ELR (cell line): Measurements from ENCODE around the gene NYAP2.
A peak's percentile ranks its signal among the peaks of the same experiment; 100 is the strongest.

ENCODE experiments used
- DNase-seq: peaks from one replicate; pipeline ENCODE4 v3.0.0-alpha.2; 2015; ENCODE audit warnings: low read depth

Gene NYAP2

DNA sequence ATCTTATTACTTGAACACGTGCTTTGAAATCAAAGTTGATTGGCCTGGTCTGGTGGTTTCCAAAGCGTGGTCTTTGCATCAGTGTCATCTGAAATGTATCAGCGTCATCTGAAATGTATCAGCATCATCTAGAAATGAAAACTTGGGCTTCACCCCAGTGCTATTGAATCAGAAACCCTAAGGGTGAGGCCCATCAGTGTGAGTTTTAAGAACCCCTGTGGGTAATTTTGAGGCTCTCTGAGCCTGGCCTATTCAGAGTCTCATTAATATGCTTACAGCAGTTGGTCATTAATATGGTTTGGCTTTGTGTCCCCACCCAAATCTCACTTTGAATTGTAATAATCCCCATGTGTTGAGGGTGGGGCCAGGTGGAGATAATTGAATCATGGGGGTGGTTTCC is 85.2 kb downstream of the NYAP2 start:
- DNase-seq = no peak

DNA sequence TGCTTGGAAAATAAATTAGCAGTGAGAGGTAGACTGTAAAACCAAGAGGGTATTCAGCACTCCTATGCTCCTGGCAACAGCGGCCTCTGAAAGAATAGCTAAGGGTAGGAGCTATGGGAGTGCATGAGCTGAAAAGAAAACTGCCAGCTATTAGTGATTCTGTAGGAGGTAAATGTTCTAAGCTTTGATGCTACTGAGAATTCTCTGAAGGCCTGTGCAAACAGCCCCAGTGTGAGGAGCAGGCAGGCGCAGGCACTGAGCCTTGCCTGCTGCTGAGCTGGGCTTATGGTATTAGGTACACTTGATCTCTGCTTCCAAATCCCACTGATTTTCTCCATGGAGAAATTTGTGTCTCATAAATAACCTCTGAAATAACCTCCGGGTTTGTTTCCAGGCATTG is 86.7 kb downstream of the NYAP2 start:
- no peak for DNase-seq

DNA sequence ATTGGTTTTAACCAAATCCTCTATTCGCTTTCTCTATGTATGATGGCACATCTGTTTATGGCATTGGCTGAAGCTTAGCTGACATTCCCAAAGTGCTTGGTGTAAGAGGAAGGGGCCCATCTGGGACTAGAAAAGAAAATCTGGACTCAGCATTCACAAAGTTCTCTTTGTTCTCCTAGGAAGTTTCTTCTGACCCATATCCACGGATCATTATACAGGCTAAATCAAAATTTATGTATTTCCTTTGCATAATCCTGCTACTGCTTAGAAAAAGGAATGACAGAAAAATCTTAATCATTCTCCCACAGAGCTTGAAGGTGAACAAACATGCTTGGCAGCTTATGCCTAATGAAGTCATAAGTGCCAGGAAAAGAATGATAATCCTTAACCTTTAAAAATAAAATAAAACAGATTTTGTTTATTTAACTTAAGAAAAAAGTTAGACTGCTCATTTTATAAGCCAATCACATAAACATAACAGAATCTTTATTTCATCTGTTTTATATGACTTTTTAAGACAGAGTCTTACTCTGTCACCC is 88.4 kb downstream of the NYAP2 start:
- DNase-seq = no peak

DNA sequence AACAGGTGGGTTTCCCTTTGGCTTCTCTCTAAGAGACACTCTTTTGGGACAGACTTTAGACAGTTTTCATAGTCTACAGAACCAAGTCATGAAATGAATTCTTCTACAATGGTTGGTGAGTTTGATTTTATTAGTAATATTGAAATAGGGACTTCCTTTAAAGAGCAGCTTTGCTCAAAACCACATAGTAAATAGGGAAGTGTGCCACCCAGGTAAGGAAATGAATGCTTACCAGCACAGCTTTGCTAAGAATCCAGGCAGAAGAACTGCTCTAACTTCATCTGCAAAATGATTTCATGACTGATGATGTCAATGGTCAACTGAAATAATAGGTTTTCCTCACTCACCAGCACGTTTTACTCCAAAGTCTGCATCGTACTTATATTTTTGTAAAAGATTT is 89.2 kb downstream of the NYAP2 start:
- DNase-seq = no peak

DNA sequence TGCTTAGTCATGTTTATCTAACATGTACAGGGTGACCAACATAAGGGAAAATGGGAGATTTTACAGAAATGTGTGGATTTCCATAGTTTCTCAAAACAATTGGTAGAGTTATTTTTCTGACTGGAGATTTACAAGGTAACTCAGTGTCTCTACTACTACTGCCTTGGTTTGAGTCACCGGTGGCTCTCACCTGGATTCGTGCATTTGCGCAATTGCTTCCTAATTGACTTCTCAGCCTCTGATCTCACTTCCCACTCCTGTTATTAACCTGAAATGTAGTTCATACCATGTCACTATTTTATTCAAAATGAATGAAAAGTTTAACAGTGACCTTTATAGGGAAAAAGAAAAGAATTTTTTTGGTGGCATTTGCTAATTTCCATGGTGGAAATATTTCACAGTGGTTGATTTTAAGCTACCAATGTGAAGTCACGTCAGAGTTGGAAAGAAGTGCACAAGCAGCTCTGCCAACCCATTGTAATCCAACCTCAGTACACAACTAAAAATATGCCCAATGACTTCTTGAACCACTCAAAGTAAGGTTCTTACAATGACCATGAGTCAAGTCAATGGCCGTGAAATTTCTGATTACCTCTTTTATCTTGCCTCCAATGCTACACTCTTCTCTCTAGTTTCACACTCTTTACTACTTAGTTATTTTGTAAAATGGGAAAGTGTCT is 94.0 kb downstream of the NYAP2 start:
- DNase-seq = no peak

DNA sequence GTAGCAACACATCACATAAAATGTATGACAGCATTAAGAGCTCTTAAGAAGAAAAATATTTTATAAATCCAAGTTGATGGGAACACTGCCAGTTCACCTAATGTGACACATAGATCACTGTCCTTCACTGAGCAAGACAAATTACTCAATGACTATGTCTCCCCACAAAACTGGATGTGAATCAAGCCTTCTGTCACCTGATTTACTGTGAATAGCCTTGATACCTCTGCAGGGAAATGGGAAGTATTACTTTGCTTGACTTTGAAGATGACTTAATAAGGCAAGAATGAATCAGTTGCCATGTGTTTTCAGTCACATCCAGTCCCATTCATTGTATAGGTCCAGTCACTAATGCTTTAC is 94.6 kb downstream of the NYAP2 start:
- peak; percentile 27 for DNase-seq

DNA sequence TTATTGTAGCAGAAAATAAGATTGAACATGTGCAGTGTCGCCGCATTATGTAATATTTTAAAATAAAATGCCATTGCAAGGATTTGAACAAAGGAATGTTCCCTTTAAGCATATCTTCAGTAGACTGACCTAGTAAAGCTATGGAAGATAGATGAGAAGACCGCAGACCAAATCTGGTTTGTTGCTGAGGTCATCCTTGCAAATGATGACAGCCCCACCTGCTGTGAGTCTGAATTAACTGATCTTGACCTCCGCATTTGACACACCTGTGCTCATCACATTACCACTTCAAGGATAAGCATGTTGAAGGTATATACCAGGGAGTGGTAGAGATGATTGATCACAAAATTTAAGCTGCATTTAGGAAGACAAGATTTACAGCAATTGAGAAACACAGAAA is 96.2 kb downstream of the NYAP2 start:
- no peak for DNase-seq

DNA sequence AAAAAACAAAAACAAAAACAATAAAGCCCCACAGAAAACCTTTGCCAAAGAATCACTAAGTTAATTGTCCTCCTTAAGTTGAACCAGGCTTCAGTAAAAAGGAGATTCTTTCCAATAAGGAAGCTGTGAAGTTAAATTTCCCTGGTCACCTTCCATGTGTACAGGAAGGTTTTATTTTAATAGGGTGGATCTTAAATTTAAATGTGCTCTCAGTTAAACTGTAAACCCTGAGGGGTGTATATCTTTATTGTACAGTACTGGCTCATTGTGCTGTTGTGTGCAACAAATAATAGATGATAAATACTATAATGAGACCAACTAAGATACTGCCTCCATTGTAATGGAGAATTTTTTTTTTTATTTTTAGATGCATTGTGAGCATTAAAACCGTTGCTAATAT is 97.1 kb downstream of the NYAP2 start:
- no peak for DNase-seq

DNA sequence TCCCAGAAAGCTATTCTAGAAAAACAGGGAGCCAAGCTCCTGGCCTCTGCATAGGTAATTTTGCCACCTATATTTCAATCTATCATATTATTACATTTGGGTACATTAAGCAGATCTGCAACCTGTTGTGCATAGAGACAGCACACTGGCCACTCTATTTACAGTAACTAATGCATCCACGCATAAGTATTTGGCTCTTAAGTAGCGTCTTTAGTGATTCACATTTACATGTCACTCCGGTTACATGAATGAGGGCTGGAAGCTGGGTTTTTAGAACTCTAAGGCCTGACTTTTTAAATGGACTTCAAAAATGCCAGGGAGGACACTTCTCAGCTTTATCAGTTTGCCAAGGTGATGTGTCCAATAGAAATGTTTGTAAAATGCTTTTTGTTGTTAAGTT is 97.7 kb downstream of the NYAP2 start:
- no peak for DNase-seq

DNA sequence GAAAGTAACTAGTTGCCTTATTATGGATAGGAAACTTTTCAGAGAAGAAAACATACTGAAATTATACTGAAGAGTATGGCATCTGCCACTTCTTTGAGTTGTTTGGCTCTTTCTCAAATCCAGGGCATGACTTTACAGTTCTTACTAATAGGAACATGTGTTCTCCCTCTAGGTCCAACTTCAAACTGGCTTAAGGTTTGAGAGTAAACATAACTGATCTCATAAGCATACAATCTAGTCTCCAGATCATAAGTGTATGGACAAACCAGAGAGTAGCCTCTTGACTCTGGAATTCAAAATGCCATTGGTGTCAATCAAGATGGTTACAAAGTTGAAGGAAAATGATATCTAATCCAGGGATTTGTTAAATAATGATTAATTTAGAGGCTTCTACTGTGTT is 101.5 kb downstream of the NYAP2 start:
- DNase-seq = no peak

DNA sequence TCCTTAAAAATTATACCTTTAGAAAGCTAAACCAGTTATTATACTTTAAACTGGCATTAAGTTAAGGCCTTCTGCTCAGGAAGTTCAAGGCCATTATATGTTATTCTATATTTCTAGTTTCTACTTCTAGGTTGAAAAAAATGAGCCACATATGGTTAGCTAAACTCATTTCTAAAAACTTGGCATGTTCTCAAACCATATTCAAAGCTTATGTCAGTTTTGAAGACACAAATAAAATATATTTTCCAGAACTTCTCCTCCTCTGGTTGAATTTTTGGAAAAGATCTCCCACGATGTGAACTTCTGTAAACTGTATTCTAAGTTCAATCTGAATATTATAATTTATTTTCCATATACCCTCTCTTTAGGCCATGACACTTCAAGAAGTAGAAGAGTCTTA is 103.5 kb downstream of the NYAP2 start:
- no peak for DNase-seq

DNA sequence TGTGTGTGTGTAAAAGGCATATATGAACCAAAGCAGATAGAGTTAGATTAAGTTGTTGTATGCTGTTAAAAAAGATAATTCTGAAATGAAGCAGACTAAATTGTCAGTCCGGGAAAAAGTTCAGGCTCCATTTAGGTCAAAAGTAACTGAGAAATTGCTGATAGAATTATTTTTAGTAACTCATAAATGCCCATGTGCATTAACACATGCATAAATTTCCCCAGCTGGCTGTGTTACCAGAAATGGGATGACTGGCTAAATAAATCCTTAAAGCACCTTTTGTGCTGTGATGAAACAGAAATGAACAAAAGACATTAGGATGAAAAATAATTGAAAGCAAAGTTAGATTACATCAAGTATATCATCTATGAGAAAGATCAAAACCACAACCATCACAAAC is 111.3 kb downstream of the NYAP2 start:
- DNase-seq = no peak

DNA sequence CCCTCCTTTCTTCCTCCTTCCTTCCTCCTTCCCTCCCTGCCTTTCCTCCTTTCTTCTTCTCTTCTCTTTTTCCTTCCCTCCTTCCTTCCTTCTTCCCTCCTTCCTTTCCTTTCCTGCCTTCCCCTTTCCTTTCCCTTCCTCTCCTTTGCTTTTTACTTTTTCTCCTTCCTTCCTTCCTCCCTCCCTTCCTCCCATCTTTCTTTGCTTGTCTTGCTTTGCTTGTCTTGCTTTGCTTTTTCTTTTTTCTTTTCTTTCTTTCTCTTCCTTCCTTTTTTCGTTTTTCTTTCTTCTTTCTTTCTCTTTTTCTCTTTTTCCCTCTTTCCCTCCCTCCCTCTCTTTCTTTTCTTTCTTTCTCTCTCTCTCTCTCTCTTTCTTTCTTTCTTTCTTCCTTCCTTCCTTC is 113.0 kb downstream of the NYAP2 start:
- DNase-seq = no peak

DNA sequence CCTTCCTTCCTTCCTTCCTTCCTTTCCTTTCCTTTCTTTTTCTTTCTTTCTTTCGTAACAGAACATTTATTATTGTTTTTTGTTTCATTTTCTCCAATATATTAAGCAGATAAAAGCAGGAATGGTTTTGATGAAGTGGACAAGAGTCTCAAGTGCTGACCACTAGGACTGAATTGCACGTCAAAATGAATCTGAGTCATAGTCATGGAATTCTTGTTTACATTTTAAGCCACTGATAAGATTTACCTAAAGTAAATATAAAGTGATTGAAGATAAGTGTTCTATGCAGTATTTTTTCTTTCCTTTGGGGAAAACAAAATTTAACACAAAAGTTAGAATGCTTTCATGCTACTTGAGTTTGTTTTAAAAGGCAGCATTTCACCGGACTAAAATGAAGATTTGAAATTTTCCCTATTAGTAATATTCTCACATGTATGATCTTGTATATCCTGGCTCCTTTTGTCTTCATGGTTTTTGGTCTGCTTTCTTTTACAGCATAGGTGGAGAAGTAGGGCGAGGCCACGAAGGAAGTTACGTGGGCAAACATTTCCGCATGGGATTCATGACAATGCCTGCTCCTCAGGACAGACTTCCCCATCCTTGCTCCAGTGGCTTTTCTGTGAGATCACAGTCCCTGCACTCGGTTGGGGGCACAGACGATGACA is 113.5 kb downstream of the NYAP2 start:
- peak; percentile 77 for DNase-seq

DNA sequence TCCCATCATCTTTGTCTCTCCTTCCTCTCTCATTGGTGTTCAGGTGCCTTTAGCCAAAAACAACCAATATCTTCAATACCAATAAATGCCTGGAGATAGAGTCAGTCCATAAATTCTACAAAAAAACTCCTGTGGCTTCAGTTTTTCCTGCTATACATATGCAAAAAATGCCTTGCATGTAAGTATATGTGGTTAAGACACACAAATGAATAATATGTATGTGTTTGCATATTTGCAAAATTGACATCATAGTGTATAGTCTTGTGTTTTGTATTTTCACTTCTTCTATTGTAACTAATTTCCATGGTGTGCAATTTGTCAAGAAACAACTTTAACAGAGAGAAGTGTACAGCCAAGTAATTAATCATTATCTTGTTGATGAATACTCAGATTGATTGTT is 115.5 kb downstream of the NYAP2 start:
- DNase-seq = no peak

DNA sequence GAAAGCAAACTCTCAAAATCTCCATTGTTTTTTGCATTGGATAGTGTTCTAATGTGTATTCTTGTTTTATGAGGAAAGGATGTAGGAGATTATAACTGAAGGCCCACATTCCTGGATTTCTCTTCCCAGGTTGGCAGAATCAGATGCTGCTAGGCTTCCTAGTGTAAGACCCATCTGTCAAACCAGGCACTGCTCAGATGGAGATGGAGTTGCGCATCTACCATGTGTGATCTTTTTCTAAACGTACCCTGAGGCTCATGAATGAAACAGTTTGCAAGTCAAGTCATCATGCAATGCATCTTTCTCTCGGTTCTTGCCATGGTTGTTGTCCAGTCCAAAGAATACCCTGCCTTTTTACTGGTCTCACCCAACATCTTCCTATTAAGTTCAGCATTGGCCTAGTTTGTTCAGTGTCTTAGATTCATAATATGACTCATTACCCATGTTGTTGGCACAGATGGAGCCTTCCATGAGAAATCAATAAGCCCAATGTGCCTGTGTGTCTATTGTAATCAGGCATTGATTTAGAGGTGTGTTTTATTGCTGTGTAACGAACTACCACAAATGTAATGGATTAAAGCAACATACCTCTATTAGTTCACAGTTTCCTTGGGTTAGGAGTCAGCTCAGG is 127.4 kb downstream of the NYAP2 start:
- DNase-seq = no peak

DNA sequence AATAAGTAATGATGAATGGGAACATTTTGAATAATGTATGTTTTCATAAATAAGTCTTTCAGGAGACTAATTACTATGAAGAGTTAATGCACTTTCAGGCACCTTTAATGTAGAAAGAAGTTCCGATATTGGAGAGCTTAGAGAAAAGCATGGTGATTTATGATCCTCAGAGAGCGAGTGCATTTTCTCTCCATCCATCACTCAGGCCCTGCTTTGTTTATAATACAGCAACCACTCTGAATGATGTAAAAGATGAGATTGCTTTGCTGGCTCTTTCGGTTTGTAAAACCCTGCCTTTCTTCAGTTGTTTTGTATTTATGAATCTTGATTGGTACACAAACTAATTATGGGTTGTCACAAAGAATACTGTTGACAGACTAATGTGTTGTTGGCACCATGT is 132.0 kb downstream of the NYAP2 start:
- no peak for DNase-seq

DNA sequence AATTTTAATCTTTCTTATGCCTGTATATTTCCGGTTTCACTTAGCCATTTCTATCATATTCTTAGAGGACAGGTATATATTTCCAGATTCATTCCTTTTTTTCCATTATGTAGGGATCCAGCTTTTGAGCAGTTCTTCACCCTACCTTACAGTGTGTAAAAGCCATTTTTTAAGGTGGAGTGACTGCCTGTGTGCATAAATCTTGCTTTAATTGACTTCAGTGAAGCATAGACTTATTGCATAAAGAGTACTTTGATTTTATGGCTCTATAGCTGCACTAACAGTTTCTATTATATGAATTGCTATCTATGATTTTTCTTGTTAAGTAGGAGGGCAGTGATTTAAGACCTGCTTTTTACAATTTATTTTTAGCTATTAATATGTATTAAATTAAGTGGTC is 132.6 kb downstream of the NYAP2 start:
- no peak for DNase-seq

DNA sequence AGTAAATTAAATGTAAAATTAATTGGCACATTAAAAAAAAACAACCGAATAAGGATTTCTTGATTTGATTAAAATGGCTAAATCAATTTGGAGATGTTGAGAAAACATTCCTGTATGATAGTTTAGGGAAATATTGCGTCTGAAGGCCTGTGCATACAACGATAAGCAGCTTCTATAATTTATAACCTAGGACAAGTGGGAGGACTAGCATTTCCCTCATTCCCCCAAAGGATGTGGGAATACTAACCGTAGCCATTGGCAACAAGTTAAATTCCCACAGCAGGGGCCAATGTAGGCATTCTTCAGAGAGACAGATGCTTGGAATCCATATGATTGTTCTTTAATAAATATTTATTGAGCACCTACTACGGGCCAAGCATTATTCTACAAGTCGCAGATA is 134.5 kb downstream of the NYAP2 start:
- no peak for DNase-seq

DNA sequence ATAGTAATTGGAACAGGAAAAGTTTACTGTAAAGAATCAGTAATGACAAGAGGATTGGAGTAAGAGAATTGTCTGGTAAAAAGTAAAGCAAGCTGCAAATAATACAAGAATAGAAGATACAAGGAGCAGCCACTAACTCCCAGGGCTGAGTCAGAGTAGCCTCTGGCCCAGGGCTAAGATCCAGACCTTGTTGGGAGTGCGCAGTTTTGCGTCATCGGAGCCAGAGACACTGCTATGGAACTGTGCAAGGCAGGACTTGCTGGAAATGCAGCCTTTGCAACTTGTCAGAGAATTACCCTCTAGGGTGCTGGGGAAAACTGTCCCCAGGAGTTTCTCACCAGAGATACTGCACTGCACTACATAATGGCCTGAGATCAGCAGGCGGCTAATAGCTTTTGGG is 135.2 kb downstream of the NYAP2 start:
- peak; percentile 17 for DNase-seq

DNA sequence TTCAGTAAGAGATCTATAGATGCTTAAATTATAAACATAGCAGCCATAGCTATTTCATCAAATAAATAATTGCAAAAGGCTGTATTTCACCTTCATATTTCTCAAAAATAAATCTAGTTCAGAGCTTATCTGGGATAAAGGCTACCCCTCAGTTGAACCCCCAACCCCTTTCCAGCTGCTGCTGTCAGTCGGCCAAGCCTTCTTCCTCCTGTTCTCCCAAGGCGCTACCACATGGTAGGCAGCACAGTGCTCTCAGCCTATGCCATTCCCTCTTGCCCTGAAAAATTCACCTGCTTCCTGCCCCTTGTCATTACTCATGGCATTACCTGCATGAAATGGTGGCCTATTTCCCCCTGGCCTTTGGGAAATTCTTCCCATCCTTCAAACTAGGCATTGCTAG is 136.5 kb downstream of the NYAP2 start:
- no peak for DNase-seq

DNA sequence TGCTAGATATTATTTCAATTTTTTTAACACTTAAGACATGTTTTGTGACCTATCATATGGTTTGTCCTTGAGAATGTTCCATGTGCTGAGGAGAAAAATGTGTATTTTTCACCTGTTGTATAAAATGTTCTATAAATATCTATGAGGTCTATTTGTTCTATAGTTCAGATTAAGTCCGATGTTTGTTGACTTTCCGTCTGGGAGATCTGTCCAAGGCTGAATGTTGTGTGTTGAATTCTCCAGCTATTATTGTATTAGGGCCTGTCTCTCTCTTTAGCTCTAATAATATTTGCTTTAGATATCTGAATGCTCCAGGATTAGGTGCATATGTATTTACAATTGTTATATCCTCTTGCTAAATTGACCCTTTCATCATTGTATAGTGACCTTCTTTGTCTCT is 144.1 kb downstream of the NYAP2 start:
- no peak for DNase-seq

DNA sequence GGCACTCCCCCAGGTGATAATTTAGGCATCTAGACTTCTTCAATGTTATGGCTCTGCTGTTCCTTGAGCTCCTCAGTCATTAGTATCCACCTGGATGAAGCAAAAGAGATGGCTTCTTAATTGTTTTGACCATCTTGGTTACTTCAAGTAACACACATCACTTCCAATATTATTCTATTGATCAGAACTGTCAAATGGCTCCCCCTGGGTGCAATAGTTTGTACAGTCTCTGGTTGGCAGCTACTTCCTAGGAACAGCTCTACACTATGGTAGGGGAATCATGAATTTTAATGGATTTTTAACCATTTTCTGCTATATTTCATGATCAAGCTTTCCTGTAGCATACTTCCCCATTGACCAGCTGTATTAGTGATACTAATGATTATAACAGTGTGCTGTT is 157.0 kb downstream of the NYAP2 start:
- DNase-seq = peak; percentile 21
